ENCODE results near the gene SORCS3. TPM values are rescaled to one million over a fixed set of nuclear protein-coding genes. Genes with fewer than 3 reads are reported as not detected.

The SORCS3 gene
- total RNA-seq, 1 experiment from 2014 or later, result not detected

GRCh38 chr10:105259201-105259600, 618.1 kb downstream of the SORCS3 start:
- peaks cover 15% of the 10 kb centered on the region for H3K9me3 Mint-ChIP-seq (ENCODE audit: unreplicated experiment)
- no peaks in the 10 kb centered on the region for H3K27me3 Mint-ChIP-seq (ENCODE audit: insufficient read depth, unreplicated experiment)
- no peaks in the 10 kb centered on the region for H3K4me1 Mint-ChIP-seq (ENCODE audit: insufficient read depth, unreplicated experiment)
- H3K27ac Mint-ChIP-seq (ENCODE audit: low read depth, unreplicated experiment), result no peak overlapping the region
- no TSS peak for BruUV-seq (replicated peaks)
- no peak for DNase-seq (ENCODE audit: unreplicated experiment)
- POLR2A ChIA-PET, result no interaction called here
- H3K4me3 Mint-ChIP-seq (ENCODE audit: unreplicated experiment), result no peak overlapping the region
- no peaks in the 10 kb centered on the region for H3K36me3 Mint-ChIP-seq (ENCODE audit: insufficient read depth, unreplicated experiment)
- CTCF ChIA-PET, result no interaction called here
- no peak for TF ChIP-seq CTCF (IDR thresholded peaks at IDR 0.05; ENCODE audit: unreplicated experiment)
- intact Hi-C loops (cut with micrococcal nuclease), result no loop called here

DNA sequence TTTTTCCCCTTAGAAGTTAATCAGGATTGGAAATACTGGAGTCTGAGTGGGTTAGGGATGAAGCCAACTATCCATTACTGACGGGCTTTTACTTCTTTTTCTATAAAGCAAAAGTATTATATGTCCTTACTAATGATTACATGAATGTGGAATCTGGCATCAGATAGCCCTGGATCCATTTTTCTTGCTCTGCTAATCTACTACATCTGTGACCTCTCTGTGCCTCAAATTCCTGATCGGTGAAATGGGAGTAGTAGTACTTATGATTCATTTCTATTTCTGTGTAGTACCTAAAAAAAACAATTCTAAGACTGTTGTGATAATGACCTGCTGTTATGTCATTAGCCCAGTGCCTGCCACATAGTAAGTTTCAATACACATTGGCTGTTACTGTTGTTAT, 621.6 kb downstream of the SORCS3 start:
- BruUV-seq (replicated peaks), result no TSS peak
- H3K27ac Mint-ChIP-seq (ENCODE audit: low read depth, unreplicated experiment), result no peak overlapping the region
- CTCF ChIA-PET, result interaction anchor here (0.8 kb wide), 1 partner anchor 139 kb away, joined by 3 read pairs; no protein-coding TSS in a partner anchor
- no peak for DNase-seq (ENCODE audit: unreplicated experiment)
- intact Hi-C loops (cut with micrococcal nuclease), result no loop called here
- H3K4me3 Mint-ChIP-seq (ENCODE audit: unreplicated experiment), result no peak overlapping the region
- H3K9me3 Mint-ChIP-seq (ENCODE audit: unreplicated experiment), result peaks cover 15% of the 10 kb centered on the region
- no peaks in the 10 kb centered on the region for H3K4me1 Mint-ChIP-seq (ENCODE audit: insufficient read depth, unreplicated experiment)
- POLR2A ChIA-PET, result no interaction called here
- no peaks in the 10 kb centered on the region for H3K36me3 Mint-ChIP-seq (ENCODE audit: insufficient read depth, unreplicated experiment)
- TF ChIP-seq CTCF (IDR thresholded peaks at IDR 0.05; ENCODE audit: unreplicated experiment), result no peak
- H3K27me3 Mint-ChIP-seq (ENCODE audit: insufficient read depth, unreplicated experiment), result no peaks in the 10 kb centered on the region

GRCh38 chr10:105266966-105267539, 626.0 kb downstream of the SORCS3 start:
- Mint-ChIP-seq H3K4me1 (ENCODE audit: insufficient read depth, unreplicated experiment) (no peaks in the 10 kb centered on the region), H3K27me3 (ENCODE audit: insufficient read depth, unreplicated experiment) (no peaks in the 10 kb centered on the region), H3K36me3 (ENCODE audit: insufficient read depth, unreplicated experiment) (no peaks in the 10 kb centered on the region), H3K9me3 (ENCODE audit: unreplicated experiment) (peaks cover 13% of the 10 kb centered on the region), H3K27ac (ENCODE audit: low read depth, unreplicated experiment) (no peak overlapping the region), H3K4me3 (ENCODE audit: unreplicated experiment) (no peak overlapping the region)
- TF ChIP-seq CTCF (IDR thresholded peaks at IDR 0.05; ENCODE audit: unreplicated experiment), result no peak
- BruUV-seq (replicated peaks), result no TSS peak
- CTCF ChIA-PET, result no interaction called here
- no peak for DNase-seq (ENCODE audit: unreplicated experiment)
- intact Hi-C loops (cut with micrococcal nuclease), result no loop called here
- POLR2A ChIA-PET, result no interaction called here

- no peak for TF ChIP-seq CTCF (IDR thresholded peaks at IDR 0.05; ENCODE audit: unreplicated experiment)
- H3K27ac Mint-ChIP-seq (ENCODE audit: low read depth, unreplicated experiment), result no peak overlapping the region
- no peaks in the 10 kb centered on the region for H3K27me3 Mint-ChIP-seq (ENCODE audit: insufficient read depth, unreplicated experiment)
- no peaks in the 10 kb centered on the region for H3K36me3 Mint-ChIP-seq (ENCODE audit: insufficient read depth, unreplicated experiment)
- no TSS peak for BruUV-seq (replicated peaks)
- no peak for DNase-seq (ENCODE audit: unreplicated experiment)
- POLR2A ChIA-PET, result no interaction called here
- CTCF ChIA-PET, result no interaction called here
- H3K9me3 Mint-ChIP-seq (ENCODE audit: unreplicated experiment), result peaks cover 8% of the 10 kb centered on the region
- no peak overlapping the region for H3K4me3 Mint-ChIP-seq (ENCODE audit: unreplicated experiment)
- H3K4me1 Mint-ChIP-seq (ENCODE audit: insufficient read depth, unreplicated experiment), result no peaks in the 10 kb centered on the region
- intact Hi-C loops (cut with micrococcal nuclease), result no loop called here
Measured at GRCh38 chr10:105268961-105269360, 627.9 kb downstream of the SORCS3 start.
